ENCODE data around the gene L1CAM. TPM values are rescaled to one million over a fixed set of nuclear protein-coding genes. Genes with fewer than 3 reads are reported as not detected.

The L1CAM gene
- total RNA-seq, 2 donors from 2014 or later, result 6.3 to 7.0 TPM

GRCh38 chrX:153909024-153909979 lies 23.3 kb upstream of the L1CAM start:
- TF ChIP-seq CTCF (IDR thresholded peaks at IDR 0.05), result no peak
- Histone ChIP-seq H3K4me1 (no peaks in the 10 kb centered on the region), H3K9me3 (no peaks in the 10 kb centered on the region), H3K36me3 (no peaks in the 10 kb centered on the region), H3K4me3 (no peak overlapping the region), H3K27me3 (peaks cover 0 to 3% of the 10 kb centered on the region in 2 donors), H3K27ac (no peak overlapping the region)
- DNase-seq (ENCODE audit: low spot score), result no peak

GRCh38 chrX:153908219-153908860 lies 22.4 kb upstream of the L1CAM start:
- no peak for DNase-seq (ENCODE audit: low spot score)
- H3K4me3 ChIP-seq, result no peak overlapping the region

GRCh38 chrX:153907456-153907855 lies 21.5 kb upstream of the L1CAM start:
- no peak overlapping the region for H3K4me3 ChIP-seq
- TF ChIP-seq CTCF (IDR thresholded peaks at IDR 0.05), result no peak
- H3K27me3 ChIP-seq, result peaks cover 0 to 3% of the 10 kb centered on the region in 2 donors
- DNase-seq (ENCODE audit: low spot score), result no peak
- H3K9me3 ChIP-seq, result no peaks in the 10 kb centered on the region
- H3K4me1 ChIP-seq, result peaks cover 0 to 6% of the 10 kb centered on the region in 2 donors
- H3K27ac ChIP-seq, result no peak overlapping the region
- H3K36me3 ChIP-seq, result no peaks in the 10 kb centered on the region

More at GRCh38 chrX:153908219-153908860, 22.4 kb upstream of the L1CAM start:
- Histone ChIP-seq H3K36me3 (no peaks in the 10 kb centered on the region), H3K27me3 (peaks cover 0 to 3% of the 10 kb centered on the region in 2 donors), H3K9me3 (no peaks in the 10 kb centered on the region), H3K4me1 (no peaks in the 10 kb centered on the region), H3K27ac (no peak overlapping the region)
- TF ChIP-seq CTCF (IDR thresholded peaks at IDR 0.05), result no peak

GRCh38 chrX:153906126-153906917 lies 20.3 kb upstream of the L1CAM start:
- no peaks in the 10 kb centered on the region for H3K9me3 ChIP-seq
- H3K4me1 ChIP-seq, result peaks cover 0 to 17% of the 10 kb centered on the region in 2 donors
- peaks cover 0 to 3% of the 10 kb centered on the region in 2 donors for H3K27me3 ChIP-seq
- no peak for TF ChIP-seq CTCF (IDR thresholded peaks at IDR 0.05)
- H3K4me3 ChIP-seq, result no peak overlapping the region
- no peaks in the 10 kb centered on the region for H3K36me3 ChIP-seq
- DNase-seq (ENCODE audit: low spot score), result no peak
- H3K27ac ChIP-seq, result no peak overlapping the region

- Histone ChIP-seq H3K36me3 (no peaks in the 10 kb centered on the region), H3K9me3 (no peaks in the 10 kb centered on the region), H3K27ac (no peak overlapping the region), H3K4me3 (peak overlapping the region; percentile 14 to 39), H3K4me1 (peaks cover 0 to 23% of the 10 kb centered on the region in 2 donors), H3K27me3 (peaks cover 0 to 3% of the 10 kb centered on the region in 2 donors)
- no peak for DNase-seq (ENCODE audit: low spot score)
- no peak for TF ChIP-seq CTCF (IDR thresholded peaks at IDR 0.05)
Measured at GRCh38 chrX:153905481-153906095, 19.6 kb upstream of the L1CAM start.
